GM19043 (cell line): Measurements from ENCODE around the gene CPB1.

Experiments used
- ATAC-seq: cut with Tn5 transposase; IDR thresholded peaks from one replicate; pipeline ENCODE4 v1.9.1; 2021; ENCODE audit warnings: low read depth; ENCODE audit not compliant: unreplicated experiment

The CPB1 gene

GRCh38 chr3:148879256-148879655 lies 51.6 kb downstream of the CPB1 start:
- no peak for ATAC-seq

- ATAC-seq, result no peak
Observed at GRCh38 chr3:148880681-148881080, 53.1 kb downstream of the CPB1 start.

- ATAC-seq, result no peak
Observed at GRCh38 chr3:148881286-148881685, 53.7 kb downstream of the CPB1 start.

GRCh38 chr3:148882288-148882687 lies 54.7 kb downstream of the CPB1 start:
- no peak for ATAC-seq

GRCh38 chr3:148883163-148883562 lies 55.6 kb downstream of the CPB1 start:
- no peak for ATAC-seq

- no peak for ATAC-seq
Observed at GRCh38 chr3:148884261-148884660, 56.6 kb downstream of the CPB1 start.

GRCh38 chr3:148889828-148890227 lies 62.2 kb downstream of the CPB1 start:
- no peak for ATAC-seq

- no peak for ATAC-seq
Observed at GRCh38 chr3:148896062-148896461, 68.5 kb downstream of the CPB1 start.

GRCh38 chr3:148901987-148902791 lies 74.6 kb downstream of the CPB1 start:
- no peak for ATAC-seq

GRCh38 chr3:148903022-148903442 lies 75.4 kb downstream of the CPB1 start:
- no peak for ATAC-seq

- no peak for ATAC-seq
Observed at GRCh38 chr3:148903941-148904340, 76.3 kb downstream of the CPB1 start.

GRCh38 chr3:148906667-148907066 lies 79.1 kb downstream of the CPB1 start:
- ATAC-seq, result no peak
